Mucosa of descending colon (tissue), 3 donors: ENCODE results near the gene DDTL. TPM values are rescaled to one million over a fixed set of nuclear protein-coding genes. Genes with fewer than 3 reads are reported as not detected.
"Not testable (repeated sequence)": the region's sequence is repeated elsewhere in the genome, so short reads cannot be mapped to it uniquely, and the experiment has no call there.

Source experiments
- ATAC-seq: fragments of 200-7000 bp; cut with Tn5 transposase; one replicate; pipeline ENCODE4 v1.9.1; 2020; ENCODE audit warnings: mild to moderate bottlenecking, moderate library complexity
- DNase-seq, 3 donors: peaks; one replicate each; pipeline ENCODE4 v3.0.0-alpha.2; 2020
- H3K36me3 ChIP-seq: fragments of 200-600 bp; one replicate; pipeline ENCODE4 v1.8.0; 2021; ENCODE audit warnings: low read depth, mild to moderate bottlenecking
- H3K4me1 ChIP-seq: fragments of 200-600 bp; one replicate; pipeline ENCODE4 v1.8.0; 2021; ENCODE audit warnings: low read depth, mild to moderate bottlenecking
- H3K4me3 ChIP-seq: fragments of 200-600 bp; one replicate; pipeline ENCODE4 v1.8.0; 2021; ENCODE audit warnings: mild to moderate bottlenecking
- H3K9me3 ChIP-seq: fragments of 200-600 bp; one replicate; pipeline ENCODE4 v1.8.0; 2021; ENCODE audit warnings: mild to moderate bottlenecking
- CTCF ChIP-seq: fragments of 200-600 bp; IDR thresholded peaks from one replicate; pipeline ENCODE4 v1.8.0; 2022; ENCODE audit warnings: antibody characterized with exemption, mild to moderate bottlenecking
- intact Hi-C, 2 donors: fragments of 100-400 bp; cut with DNase I in 1 of 2; cut with micrococcal nuclease in 1 of 2; formaldehyde crosslinking; loops; one replicate each; pipeline versions ENCODE4 v1.11.0 to v1.11.1; 2022; cut with DNase I, micrococcal nuclease
- total RNA-seq, 3 donors: library from RNA; stranded (reverse); fragmentation: NEBNext Ultra II Directional in 2 of 3; extraction: Animal tissue kit (Norgen Biotek cat#: 25700) in 2 of 3; gene quantifications; one replicate each; pipeline versions ENCODE4 v1.2.1 to v1.2.4, GENCODE V29; 2021 to 2023
- donor health status: DM: no; HTN: no; CAD: no; lungs with moderate emphysema.
- donor health status: DM: no; HTN: no; CAD: no.
- donor health status: DM: no; HTN: yes; CAD: no.

Gene DDTL
- total RNA-seq, 3 donors from 2014 or later = 3.8 to 4.0 TPM; not detected in 1

- TF ChIP-seq CTCF = no peak
- intact Hi-C loops = no loop called here
- no peak for ATAC-seq
Observed at GRCh38 chr22:23939017-23939357, 27.7 kb upstream of the DDTL start.

GRCh38 chr22:23940166-23940565 is 26.5 kb upstream of the DDTL start:
- intact Hi-C loops, H3K36me3 ChIP-seq, ATAC-seq, H3K4me3 ChIP-seq, H3K4me1 ChIP-seq, H3K9me3 ChIP-seq, DNase-seq: not testable (repeated sequence)

More at GRCh38 chr22:23939017-23939357, 27.7 kb upstream of the DDTL start:
- no peaks in the 10 kb centered on the region for H3K9me3 ChIP-seq
- DNase-seq = no peak
- H3K4me3 ChIP-seq = no peak overlapping the region
- no peaks in the 10 kb centered on the region for H3K4me1 ChIP-seq
- no peaks in the 10 kb centered on the region for H3K36me3 ChIP-seq

- H3K9me3 ChIP-seq, H3K36me3 ChIP-seq, intact Hi-C loops, H3K4me1 ChIP-seq, H3K4me3 ChIP-seq, DNase-seq, ATAC-seq: not testable (repeated sequence)
Observed at GRCh38 chr22:23947391-23947790, 19.3 kb upstream of the DDTL start.

GRCh38 chr22:23949764-23950163 is 16.9 kb upstream of the DDTL start:
- intact Hi-C loops, ATAC-seq, H3K36me3 ChIP-seq, H3K4me3 ChIP-seq, H3K9me3 ChIP-seq, DNase-seq, H3K4me1 ChIP-seq: not testable (repeated sequence)

GRCh38 chr22:23951383-23951782 is 15.3 kb upstream of the DDTL start:
- H3K4me1 ChIP-seq, intact Hi-C loops, H3K36me3 ChIP-seq, H3K4me3 ChIP-seq, DNase-seq, ATAC-seq, H3K9me3 ChIP-seq: not testable (repeated sequence)

GRCh38 chr22:23952794-23953405 is 13.8 kb upstream of the DDTL start:
- intact Hi-C loops, H3K36me3 ChIP-seq, H3K9me3 ChIP-seq, DNase-seq, H3K4me1 ChIP-seq, ATAC-seq, H3K4me3 ChIP-seq: not testable (repeated sequence)

GRCh38 chr22:23953485-23953884 is 13.2 kb upstream of the DDTL start:
- H3K4me3 ChIP-seq, ATAC-seq, H3K9me3 ChIP-seq, H3K36me3 ChIP-seq, intact Hi-C loops, DNase-seq, H3K4me1 ChIP-seq: not testable (repeated sequence)

- H3K9me3 ChIP-seq, H3K4me1 ChIP-seq, H3K4me3 ChIP-seq, H3K36me3 ChIP-seq, intact Hi-C loops, ATAC-seq, DNase-seq: not testable (repeated sequence)
Observed at GRCh38 chr22:23954193-23954990, 12.3 kb upstream of the DDTL start.

GRCh38 chr22:23954991-23955305 is 11.7 kb upstream of the DDTL start:
- H3K9me3 ChIP-seq, intact Hi-C loops, ATAC-seq: not testable (repeated sequence)

GRCh38 chr22:23955886-23956285 is 10.8 kb upstream of the DDTL start:
- ATAC-seq, H3K4me3 ChIP-seq, DNase-seq, H3K36me3 ChIP-seq, intact Hi-C loops, H3K4me1 ChIP-seq, H3K9me3 ChIP-seq: not testable (repeated sequence)

More at GRCh38 chr22:23954991-23955305, 11.7 kb upstream of the DDTL start:
- not testable (repeated sequence) for H3K4me3 ChIP-seq, DNase-seq, H3K4me1 ChIP-seq, H3K36me3 ChIP-seq
